ENCODE measurements around the gene B3GNT4.

DNA sequence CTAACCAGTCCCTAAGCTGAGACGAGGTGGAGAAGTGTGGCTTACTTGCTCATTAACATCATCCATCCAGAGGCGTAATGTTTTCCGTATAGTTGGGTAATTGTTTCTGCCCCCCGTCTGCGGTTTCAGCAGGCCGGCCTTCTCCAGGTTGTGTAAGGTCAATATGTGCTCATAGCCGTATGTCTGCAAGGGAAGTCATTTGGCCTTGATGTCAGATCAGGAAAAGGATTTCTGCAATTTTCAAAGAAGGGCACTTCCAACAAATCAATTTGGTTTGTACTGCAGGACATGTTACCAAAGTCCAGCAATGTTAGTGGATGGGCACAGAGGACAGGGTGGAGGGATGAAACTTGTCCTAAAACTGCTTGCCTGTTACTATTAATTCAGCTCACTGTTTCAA, 32.2 kb downstream of the B3GNT4 start:
- TF ChIP-seq, protein P1, sequence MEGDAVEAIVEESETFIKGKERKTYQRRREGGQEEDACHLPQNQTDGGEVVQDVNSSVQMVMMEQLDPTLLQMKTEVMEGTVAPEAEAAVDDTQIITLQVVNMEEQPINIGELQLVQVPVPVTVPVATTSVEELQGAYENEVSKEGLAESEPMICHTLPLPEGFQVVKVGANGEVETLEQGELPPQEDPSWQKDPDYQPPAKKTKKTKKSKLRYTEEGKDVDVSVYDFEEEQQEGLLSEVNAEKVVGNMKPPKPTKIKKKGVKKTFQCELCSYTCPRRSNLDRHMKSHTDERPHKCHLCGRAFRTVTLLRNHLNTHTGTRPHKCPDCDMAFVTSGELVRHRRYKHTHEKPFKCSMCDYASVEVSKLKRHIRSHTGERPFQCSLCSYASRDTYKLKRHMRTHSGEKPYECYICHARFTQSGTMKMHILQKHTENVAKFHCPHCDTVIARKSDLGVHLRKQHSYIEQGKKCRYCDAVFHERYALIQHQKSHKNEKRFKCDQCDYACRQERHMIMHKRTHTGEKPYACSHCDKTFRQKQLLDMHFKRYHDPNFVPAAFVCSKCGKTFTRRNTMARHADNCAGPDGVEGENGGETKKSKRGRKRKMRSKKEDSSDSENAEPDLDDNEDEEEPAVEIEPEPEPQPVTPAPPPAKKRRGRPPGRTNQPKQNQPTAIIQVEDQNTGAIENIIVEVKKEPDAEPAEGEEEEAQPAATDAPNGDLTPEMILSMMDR (IDR thresholded peaks at IDR 0.05), result no peak
- TF ChIP-seq POLR2A (IDR thresholded peaks at IDR 0.05) (no peak), POLR2AphosphoS5 (IDR thresholded peaks at IDR 0.05) (no peak)

All from breast epithelium (tissue), 3 donors.